Measurements from ENCODE around the gene ESPN.
"Not testable (repeated sequence)": the region's sequence is repeated elsewhere in the genome, so short reads cannot be mapped to it uniquely, and the experiment has no call there.

ESPN gene

DNA sequence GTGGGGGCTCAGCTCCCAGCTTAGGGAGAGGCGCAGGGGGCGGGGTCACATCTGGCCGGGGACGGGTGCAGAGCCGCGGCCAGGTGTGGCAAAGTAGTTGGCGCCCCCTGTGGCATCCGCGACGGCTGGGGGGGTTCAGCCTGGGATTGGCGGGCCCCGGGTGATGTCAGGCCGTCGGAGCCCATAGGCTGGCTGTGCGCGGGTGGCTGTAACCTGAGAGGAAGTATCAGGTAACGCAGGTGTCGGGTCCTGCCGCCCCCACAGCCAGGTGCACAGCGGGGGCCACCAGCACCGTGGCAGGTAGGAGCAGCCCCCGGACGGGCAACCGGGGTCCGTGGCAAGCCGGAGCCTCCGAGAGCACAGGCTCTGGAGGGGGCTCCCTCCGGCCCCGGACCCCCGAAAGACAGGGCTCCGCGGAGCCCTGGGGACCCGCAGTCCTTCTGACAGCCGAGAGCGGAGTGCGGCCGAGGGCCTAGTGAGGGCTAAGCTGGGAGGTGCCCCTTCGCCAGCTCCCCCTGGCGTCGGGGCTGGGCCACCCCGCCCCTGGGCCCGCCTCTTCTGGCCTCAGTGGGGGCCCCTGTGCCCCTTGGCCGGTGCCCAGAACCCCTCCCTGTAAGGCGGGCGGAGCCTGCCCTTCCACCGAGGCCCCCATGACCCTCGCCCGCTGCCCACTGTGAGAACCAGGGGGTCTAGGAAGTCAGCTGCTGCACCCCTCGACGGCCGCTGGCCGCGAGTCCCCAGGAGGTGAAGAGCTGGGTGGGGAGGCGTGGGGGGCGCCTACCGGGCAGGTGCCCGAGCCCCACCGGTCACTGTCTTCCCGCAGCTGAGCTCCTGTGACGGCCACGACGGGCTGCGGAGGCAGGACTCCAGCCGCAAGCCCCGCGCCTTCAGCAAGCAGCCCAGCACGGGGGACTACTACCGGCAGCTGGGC, 23.5 kb downstream of the ESPN start:
- ATAC-seq = peak; percentile 3
- no peak overlapping the region for H3K27ac Mint-ChIP-seq
- H3K9me3 Mint-ChIP-seq = no peaks in the 10 kb centered on the region
- no peaks in the 10 kb centered on the region for H3K36me3 Mint-ChIP-seq
- H3K27me3 Mint-ChIP-seq = peaks cover 96% of the 10 kb centered on the region
- peaks cover 21% of the 10 kb centered on the region for H3K4me1 Mint-ChIP-seq
- peak overlapping the region; percentile 61 for H3K4me3 Mint-ChIP-seq

DNA sequence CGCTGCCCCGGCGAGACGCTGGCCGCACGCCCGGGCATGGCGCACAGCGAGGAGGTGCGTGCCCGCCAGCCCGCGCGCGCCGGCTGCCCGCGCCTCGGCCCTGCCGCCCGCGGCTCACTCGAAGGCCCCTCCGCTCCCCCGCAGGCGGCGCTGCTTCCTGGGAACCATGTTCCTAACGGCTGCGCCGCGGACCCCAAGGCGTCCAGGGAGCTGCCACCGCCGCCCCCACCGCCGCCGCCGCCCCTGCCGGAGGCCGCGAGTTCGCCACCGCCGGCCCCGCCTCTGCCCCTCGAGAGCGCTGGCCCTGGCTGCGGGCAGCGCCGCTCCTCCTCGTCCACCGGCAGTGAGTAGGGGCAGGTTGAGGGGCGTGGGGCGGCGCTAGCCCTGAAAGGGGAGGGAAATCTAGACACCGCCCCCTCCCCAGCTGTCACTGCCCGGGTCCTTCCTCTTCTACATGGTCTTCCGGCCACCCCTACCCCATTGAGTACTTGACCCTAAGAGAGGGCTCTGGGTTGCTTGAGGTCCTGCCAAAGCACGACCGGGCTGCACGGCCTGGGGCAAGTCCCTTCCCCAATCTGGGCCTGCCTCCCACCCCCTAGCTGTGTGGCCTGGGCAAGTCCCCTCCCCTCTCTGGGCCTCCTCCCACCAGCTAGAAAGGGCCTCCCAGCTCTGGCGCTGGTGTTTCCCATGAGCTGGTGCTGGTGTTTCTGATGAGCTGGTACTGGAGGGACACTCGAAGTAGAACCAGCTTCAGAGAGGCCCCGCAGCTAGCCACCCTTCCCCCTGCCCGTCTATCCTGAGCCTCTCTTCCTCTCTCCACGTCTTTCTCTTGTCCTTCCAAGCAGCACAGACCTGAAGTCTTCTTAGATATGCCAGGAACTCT, 24.4 kb downstream of the ESPN start:
- Mint-ChIP-seq H3K27me3 (peaks cover 96% of the 10 kb centered on the region), H3K4me1 (peaks cover 21% of the 10 kb centered on the region), H3K36me3 (no peaks in the 10 kb centered on the region), H3K9me3 (no peaks in the 10 kb centered on the region), H3K27ac (no peak overlapping the region), H3K4me3 (peak overlapping the region; percentile 44)
- ATAC-seq = no peak

DNA sequence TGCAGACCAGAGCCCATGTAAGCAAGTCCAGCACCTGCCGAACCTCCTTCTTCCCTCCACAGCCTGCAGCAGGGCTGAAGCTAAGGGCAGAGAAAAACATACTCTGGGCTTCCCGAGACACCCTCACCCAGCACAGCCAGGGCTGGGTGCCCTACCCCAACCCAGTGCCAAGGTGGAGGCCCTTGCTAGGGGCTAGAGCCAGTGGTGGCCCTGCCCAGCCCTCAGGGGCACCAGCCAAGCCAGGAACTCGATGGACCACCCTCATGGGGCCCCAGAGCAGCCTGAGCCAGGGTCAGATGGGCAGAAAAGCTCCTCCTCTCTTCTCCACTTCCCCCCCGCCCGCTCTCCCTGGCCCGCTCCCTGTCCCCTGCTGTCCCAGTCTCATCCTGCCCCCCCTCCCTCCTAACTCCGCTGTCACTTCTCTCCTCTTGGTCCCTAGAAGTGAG, 25.5 kb downstream of the ESPN start:
- H3K27ac Mint-ChIP-seq = no peak overlapping the region
- H3K4me1 Mint-ChIP-seq = peaks cover 21% of the 10 kb centered on the region
- no peaks in the 10 kb centered on the region for H3K9me3 Mint-ChIP-seq
- no peak overlapping the region for H3K4me3 Mint-ChIP-seq
- ATAC-seq = no peak
- no peaks in the 10 kb centered on the region for H3K36me3 Mint-ChIP-seq
- H3K27me3 Mint-ChIP-seq = peaks cover 87% of the 10 kb centered on the region

DNA sequence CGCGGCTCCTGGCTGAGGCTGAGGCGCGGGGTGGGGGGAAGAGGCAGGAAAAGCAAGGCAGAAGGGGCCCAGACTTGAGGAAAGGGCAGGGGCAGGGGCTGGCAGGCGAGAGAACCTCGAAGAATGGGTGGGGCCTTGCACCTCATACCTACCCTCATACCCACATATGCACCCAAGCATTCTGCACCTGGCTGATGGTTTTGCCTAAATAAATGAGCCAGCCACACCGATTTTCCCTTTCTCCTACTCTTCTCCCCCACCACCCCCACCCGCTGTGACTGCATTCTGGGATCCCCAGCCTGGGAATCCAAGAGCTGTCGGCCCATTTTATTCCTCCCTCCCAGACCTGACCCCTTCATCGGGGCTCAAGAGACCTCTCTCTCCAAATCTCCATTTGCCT, 25.9 kb downstream of the ESPN start:
- H3K4me3 Mint-ChIP-seq, ATAC-seq, H3K27ac Mint-ChIP-seq, H3K36me3 Mint-ChIP-seq, H3K9me3 Mint-ChIP-seq: not testable (repeated sequence)
- Mint-ChIP-seq H3K4me1 (peaks cover 22% of the 10 kb centered on the region), H3K27me3 (peaks cover 85% of the 10 kb centered on the region)

DNA sequence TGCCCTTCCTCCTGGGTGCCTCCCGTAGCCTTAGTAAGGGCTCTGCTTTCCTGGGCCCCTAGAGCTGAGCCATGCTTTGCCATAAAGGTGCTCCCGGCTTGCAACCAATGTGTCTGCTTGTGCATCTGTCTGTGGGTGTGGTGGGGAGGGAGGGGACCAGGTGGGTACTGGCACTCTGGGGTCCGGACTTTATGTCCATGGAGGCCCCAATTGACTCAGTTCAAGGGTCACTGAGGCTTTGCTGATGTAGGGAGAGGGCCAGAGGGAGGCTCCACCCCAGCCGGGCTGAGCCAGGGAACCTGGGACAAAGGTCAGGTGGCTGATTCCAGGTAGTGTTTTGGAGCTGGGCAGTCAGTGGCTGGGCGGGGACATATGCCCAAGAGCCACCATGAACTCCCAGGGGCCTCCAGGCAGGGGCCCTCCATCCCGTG, 26.4 kb downstream of the ESPN start:
- Mint-ChIP-seq H3K36me3 (no peaks in the 10 kb centered on the region), H3K4me3 (no peak overlapping the region), H3K4me1 (peaks cover 23% of the 10 kb centered on the region), H3K27me3 (peaks cover 85% of the 10 kb centered on the region), H3K27ac (no peak overlapping the region), H3K9me3 (no peaks in the 10 kb centered on the region)
- no peak for ATAC-seq

DNA sequence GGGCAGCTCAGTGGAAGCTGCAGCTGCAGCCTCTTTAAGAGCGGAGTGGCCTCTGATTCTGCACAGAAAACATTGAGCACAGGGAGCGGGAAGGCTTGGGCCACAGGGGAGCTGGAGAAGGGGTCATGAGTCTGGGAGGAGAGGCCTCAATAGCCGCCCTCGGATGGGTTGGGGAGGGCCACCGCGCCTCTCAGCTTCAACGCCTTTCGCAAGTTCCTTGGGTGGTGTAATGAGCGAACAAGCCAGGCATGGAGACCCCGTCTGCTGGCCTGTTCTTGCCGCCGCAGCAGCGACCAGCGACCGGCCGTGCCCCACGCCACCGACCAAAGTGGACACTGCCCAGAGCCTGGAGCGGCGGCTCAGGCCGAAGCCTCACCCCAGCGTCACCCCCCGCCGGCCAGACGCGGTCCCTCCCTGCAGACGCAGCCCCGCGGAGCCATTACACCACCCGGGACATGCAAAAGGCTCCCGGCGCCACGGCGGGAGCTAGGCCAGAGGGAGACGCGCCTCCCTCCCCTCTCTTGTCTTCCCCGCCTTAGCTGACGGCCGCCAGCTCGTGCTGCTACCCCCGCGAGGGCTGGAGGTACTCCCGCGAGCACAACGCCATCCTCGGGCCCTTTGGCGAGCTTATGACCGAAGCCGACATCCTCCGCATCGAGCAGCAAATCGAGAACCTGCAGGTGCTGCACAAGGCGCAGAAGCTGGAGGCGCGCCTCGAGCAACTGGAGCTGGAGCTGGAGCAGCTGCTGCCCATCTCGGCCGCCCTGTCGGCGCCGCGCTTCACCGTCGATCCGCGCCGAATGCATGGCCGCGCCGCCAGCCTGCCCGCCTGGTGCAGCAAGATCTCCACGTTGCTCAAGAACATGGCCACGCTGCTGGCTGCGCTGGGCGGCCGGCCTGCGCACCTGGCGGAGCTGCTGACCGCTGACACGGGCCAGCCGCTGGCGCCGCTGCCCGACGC, 29.6 kb downstream of the ESPN start:
- peaks cover 11% of the 10 kb centered on the region for H3K4me1 Mint-ChIP-seq
- not testable (repeated sequence) for H3K4me3 Mint-ChIP-seq, H3K27ac Mint-ChIP-seq

DNA sequence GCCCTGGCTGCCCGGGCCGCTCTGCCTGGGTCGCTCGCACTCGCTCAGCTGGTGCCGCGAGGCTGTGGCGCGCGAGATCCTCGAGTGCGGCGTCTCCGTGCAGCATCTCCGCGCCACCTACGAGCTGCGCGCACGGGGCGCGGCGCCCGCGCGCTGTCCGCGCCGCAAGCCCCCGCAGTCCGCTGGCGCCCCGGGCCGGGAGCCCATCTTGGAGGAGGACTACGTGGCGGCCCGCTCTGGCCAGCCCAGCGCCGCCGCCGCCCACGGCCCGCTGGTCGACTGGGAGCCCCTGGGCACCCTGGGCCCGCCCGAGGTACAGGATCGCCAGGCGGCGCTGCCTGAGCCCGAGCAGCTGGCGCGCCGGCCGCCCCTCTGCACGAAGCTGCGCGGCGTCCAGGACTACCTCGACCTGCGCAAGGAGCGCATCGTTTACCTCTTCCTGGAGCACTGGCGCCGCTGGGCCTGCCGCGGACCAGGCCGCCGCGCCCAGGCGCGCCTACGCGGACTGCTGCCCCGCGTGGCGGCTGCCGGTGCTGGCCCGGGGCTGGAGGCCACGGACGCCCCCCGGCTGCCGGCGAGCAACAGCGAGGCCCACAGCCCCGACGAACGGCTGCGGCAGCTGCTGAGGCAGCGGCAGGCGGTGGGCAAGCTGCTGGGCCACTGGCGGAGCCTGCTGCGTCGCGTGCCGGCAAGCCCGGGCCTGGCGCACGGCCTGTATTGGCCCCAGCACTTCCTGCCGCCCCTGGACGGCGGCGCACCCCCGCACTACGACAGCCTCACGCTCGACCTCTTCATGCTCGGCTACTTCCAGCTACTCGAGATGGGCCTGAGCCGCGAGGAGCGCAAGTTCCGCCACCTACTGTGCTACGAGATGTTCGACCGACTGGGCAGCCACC, 30.5 kb downstream of the ESPN start:
- H3K4me1 Mint-ChIP-seq = peaks cover 6% of the 10 kb centered on the region
- no peak overlapping the region for H3K27ac Mint-ChIP-seq
- no peaks in the 10 kb centered on the region for H3K9me3 Mint-ChIP-seq
- ATAC-seq = peak; percentile 4
- H3K4me3 Mint-ChIP-seq = peak overlapping the region; percentile 34
- H3K27me3 Mint-ChIP-seq = peaks cover 77% of the 10 kb centered on the region
- H3K36me3 Mint-ChIP-seq = no peaks in the 10 kb centered on the region

More for the DNA sequence above, 29.6 kb downstream of the ESPN start:
- not testable (repeated sequence) for H3K36me3 Mint-ChIP-seq, H3K9me3 Mint-ChIP-seq, ATAC-seq
- H3K27me3 Mint-ChIP-seq = peaks cover 77% of the 10 kb centered on the region

DNA sequence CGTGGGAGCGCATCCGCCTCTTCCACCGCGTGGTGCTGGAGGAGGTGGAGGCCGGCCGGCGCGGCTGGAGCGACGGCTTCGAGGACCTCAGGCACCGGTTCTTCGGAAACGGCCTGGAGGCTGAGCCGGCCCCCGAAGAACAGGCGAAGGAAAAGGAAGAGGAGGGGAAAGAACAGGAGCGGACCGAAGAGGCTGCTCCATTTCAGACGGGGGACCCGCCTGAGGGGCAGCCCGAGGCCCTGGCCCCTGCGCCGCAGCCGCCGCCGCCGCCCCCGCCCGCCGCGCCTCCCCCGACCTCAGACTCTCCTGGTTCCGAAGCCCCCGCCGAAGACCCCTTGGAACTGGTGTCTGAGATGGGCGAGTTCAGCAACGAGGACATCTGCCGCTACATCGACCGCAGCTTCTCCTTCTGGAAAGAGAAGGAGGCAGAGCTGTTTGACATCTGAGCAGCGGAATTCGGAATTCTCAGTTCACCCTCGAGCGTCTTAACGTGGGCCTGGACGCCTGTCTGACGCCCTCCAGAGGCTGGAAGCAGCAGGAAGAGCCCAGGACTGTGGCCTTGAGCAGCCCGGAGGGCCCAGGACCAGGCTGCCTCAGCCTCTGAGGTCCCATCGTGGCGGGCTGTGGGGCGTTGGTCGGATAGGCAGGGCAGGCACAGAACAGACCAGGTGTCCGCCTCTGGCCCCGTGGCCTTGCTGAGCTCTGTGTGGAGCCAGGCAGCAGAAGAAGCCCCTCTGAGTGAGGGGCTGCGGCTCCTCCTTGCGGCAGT, 31.4 kb downstream of the ESPN start:
- H3K4me1 Mint-ChIP-seq = peaks cover 15% of the 10 kb centered on the region
- not testable (repeated sequence) for ATAC-seq, H3K9me3 Mint-ChIP-seq, H3K36me3 Mint-ChIP-seq, H3K27ac Mint-ChIP-seq
- peaks cover 78% of the 10 kb centered on the region for H3K27me3 Mint-ChIP-seq
- peak overlapping the region; percentile 34 for H3K4me3 Mint-ChIP-seq

DNA sequence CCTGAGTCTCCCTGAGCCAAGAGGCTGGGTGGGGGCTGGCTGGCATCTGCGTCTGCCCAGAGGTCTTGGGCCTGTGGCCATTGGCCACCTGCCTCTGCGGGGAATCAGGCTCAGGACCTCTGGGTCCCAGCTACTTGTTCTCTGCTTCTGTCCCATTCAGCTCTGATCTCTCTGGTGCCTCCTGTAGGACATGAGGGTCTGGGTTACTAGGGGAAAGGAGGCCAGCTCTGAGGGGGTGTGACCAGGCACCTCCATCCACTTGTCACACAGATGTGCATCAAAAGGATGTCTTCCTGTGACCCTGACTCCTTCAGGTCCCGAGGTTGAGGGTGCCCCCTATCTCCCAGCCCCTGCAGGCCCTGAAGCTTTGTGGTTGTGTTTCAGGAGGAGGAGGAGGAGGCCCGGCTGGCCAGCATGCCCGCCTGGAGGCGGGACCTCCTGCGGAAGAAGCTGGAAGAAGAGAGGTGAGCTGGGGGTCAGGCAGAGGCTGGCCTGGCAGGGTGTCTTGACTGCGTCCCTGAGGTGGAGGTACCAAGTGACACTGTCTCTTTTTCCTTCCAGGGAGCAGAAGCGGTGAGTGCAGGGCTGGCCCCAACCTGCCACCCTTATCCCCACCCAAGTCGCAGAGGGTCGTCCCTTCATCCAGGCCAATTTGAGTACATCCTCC, 32.4 kb downstream of the ESPN start:
- no peak for ATAC-seq
- Mint-ChIP-seq H3K4me3 (no peak overlapping the region), H3K36me3 (no peaks in the 10 kb centered on the region), H3K9me3 (no peaks in the 10 kb centered on the region), H3K27ac (no peak overlapping the region), H3K27me3 (peaks cover 72% of the 10 kb centered on the region), H3K4me1 (peaks cover 16% of the 10 kb centered on the region)

DNA sequence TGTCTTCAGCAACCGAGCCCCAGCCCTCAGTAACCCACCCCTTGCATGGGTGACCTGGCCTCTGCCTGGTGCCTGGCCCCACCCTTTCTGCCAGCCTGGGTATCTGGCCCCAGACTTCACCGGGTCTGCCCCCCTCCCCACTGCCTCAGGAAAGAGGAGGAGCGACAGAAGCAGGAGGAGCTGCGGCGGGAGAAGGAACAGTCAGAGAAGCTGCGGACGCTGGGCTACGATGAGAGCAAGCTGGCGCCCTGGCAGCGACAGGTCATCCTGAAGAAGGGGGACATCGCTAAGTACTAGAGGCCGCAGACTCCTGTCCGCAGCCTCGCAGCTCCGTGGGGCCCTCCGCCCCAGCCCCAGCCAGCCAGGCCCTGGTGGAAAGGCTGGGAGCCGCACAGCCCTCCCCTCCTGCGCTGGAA, 35.3 kb downstream of the ESPN start:
- Mint-ChIP-seq H3K4me1 (peaks cover 16% of the 10 kb centered on the region), H3K9me3 (no peaks in the 10 kb centered on the region), H3K36me3 (no peaks in the 10 kb centered on the region), H3K4me3 (peak overlapping the region; percentile 74), H3K27ac (peak overlapping the region; percentile 38), H3K27me3 (peaks cover 77% of the 10 kb centered on the region)
- peak; percentile 2 for ATAC-seq

DNA sequence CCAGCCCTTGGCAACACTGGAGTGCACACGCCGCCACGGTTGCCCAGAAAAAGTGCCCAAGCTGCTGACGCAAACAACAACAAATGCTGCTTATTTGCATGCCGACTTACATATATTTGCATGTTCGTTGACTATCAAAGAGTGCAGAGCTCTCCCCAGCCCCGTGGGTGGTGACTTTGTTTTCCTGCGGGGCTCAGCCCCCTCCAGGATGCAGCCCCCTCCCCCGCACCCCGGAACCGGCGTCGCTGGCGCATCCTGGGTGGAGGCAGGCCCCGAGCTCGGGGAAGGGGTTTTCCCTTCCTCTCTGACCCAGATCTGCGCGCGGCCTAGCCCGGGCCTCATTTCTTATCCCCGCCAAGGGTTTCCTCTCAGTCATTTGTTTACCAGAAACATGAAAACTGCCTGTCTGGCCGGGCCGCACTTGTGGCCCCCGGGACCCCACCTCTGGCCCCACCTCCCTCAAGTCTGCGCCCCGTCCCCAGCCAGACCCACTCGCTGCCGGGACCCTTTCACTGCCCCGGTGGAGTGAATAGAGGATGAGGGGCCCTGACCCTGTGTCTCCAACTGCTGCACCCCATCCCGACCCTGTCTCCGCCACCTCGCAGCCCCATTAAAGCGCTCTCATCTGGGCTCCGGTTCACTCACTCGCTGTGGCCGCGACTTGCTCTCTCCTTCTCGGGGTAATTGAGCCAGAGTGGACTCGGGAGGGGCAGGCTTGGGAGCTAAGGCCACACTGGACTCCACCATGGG, 35.9 kb downstream of the ESPN start:
- peak overlapping the region; percentile 38 for H3K27ac Mint-ChIP-seq
- peaks cover 18% of the 10 kb centered on the region for H3K4me1 Mint-ChIP-seq
- peak; percentile 42 for ATAC-seq
- peak overlapping the region; percentile 74 for H3K4me3 Mint-ChIP-seq
- peaks cover 80% of the 10 kb centered on the region for H3K27me3 Mint-ChIP-seq
- no peaks in the 10 kb centered on the region for H3K36me3 Mint-ChIP-seq
- H3K9me3 Mint-ChIP-seq = no peaks in the 10 kb centered on the region

DNA sequence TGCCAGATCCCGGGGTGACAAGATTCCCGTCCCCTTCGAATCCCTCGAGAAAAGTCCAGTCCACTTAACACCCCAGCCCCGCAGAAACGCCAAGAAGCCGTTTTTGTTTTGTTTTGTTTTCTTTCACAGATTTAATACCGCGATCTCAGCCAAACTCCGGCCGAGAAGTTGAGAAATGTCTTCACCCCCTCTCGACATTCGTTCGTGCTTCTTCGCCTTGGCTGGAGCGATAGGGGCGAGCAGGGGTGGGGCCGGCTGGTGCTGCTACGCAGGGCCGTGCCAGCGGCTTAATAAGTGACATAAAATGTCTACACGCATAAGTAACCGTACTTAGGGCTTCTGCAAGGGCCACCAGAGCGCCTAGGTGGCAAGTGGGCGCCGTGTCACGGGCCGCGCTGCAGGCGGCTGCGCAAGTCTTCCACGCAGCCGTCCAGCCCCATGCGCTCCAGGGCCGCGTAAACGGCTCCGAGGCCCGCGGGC, 36.5 kb downstream of the ESPN start:
- no peak for ATAC-seq
- Mint-ChIP-seq H3K27me3 (peaks cover 78% of the 10 kb centered on the region), H3K27ac (no peak overlapping the region), H3K36me3 (no peaks in the 10 kb centered on the region), H3K4me3 (peak overlapping the region; percentile 74), H3K4me1 (peaks cover 15% of the 10 kb centered on the region), H3K9me3 (no peaks in the 10 kb centered on the region)
